ENCODE measurements around the gene IL1RAPL1.
A peak's percentile ranks its signal among the peaks of the same experiment; 100 is the strongest.

Gene IL1RAPL1

GRCh38 chrX:29434939-29435338 lies 847.7 kb downstream of the IL1RAPL1 start:
- ATAC-seq: no peak
- TF ChIP-seq ZNF8 (CRISPR knock-in tag; IDR thresholded peaks at IDR 0.05): peak; percentile 77
- no peak for TF ChIP-seq CREB5 (CRISPR knock-in tag; IDR thresholded peaks at IDR 0.05; ENCODE audit: low read depth)

DNA sequence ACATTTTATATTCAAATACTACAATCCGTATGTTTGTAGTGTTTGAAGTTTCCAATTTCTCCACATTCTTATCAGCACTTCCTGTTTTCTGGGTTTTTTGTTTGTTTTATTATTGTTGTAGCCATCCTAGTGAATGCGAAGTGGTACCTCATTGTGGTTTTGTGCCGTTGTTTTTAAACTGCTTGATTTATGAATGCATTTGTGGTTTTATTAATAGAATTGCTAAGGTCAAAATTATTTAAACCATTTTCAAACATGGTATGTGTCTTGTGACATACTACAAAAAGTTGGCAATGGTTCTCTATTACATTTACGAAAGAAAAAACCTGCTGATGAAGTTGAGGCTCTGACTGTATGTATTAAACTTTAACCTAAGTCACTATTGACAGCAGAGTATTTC lies 848.1 kb downstream of the IL1RAPL1 start:
- no peak for ATAC-seq
- TF ChIP-seq CSDC2 (CRISPR knock-in tag; IDR thresholded peaks at IDR 0.05): no peak
- TF ChIP-seq, protein P1, sequence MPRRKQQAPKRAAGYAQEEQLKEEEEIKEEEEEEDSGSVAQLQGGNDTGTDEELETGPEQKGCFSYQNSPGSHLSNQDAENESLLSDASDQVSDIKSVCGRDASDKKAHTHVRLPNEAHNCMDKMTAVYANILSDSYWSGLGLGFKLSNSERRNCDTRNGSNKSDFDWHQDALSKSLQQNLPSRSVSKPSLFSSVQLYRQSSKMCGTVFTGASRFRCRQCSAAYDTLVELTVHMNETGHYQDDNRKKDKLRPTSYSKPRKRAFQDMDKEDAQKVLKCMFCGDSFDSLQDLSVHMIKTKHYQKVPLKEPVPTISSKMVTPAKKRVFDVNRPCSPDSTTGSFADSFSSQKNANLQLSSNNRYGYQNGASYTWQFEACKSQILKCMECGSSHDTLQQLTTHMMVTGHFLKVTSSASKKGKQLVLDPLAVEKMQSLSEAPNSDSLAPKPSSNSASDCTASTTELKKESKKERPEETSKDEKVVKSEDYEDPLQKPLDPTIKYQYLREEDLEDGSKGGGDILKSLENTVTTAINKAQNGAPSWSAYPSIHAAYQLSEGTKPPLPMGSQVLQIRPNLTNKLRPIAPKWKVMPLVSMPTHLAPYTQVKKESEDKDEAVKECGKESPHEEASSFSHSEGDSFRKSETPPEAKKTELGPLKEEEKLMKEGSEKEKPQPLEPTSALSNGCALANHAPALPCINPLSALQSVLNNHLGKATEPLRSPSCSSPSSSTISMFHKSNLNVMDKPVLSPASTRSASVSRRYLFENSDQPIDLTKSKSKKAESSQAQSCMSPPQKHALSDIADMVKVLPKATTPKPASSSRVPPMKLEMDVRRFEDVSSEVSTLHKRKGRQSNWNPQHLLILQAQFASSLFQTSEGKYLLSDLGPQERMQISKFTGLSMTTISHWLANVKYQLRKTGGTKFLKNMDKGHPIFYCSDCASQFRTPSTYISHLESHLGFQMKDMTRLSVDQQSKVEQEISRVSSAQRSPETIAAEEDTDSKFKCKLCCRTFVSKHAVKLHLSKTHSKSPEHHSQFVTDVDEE (CRISPR knock-in tag; IDR thresholded peaks at IDR 0.05): no peak

DNA sequence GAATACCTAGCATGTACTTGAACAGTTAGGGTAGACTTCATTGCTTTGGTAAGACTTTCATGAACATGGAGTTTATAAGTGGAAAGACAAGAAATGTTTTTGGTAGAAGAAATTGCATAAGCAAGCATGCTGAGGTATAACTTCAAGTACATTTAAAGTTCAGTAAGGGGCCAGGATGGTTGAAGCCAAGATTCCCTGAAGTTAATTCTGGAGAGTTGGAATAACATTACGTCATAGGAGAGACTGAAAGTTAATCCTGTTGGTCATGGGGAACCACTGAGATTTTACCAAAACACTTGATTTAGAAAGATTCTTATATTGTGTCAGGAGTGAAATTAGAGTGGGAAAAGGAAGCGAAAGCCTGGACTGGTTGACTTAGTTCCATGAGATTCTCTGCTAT lies 860.6 kb downstream of the IL1RAPL1 start:
- ATAC-seq: no peak
- TF ChIP-seq PATZ1 (CRISPR knock-in tag; IDR thresholded peaks at IDR 0.05; ENCODE audit: borderline replicate concordance): no peak
- TF ChIP-seq OSR1 (CRISPR knock-in tag; IDR thresholded peaks at IDR 0.05): no peak
- TF ChIP-seq, protein P2, sequence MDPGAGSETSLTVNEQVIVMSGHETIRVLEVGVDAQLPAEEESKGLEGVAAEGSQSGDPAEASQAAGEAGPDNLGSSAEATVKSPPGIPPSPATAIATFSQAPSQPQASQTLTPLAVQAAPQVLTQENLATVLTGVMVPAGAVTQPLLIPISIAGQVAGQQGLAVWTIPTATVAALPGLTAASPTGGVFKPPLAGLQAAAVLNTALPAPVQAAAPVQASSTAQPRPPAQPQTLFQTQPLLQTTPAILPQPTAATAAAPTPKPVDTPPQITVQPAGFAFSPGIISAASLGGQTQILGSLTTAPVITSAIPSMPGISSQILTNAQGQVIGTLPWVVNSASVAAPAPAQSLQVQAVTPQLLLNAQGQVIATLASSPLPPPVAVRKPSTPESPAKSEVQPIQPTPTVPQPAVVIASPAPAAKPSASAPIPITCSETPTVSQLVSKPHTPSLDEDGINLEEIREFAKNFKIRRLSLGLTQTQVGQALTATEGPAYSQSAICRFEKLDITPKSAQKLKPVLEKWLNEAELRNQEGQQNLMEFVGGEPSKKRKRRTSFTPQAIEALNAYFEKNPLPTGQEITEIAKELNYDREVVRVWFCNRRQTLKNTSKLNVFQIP (CRISPR knock-in tag; IDR thresholded peaks at IDR 0.05; ENCODE audit: borderline replicate concordance, low read depth): no peak

DNA sequence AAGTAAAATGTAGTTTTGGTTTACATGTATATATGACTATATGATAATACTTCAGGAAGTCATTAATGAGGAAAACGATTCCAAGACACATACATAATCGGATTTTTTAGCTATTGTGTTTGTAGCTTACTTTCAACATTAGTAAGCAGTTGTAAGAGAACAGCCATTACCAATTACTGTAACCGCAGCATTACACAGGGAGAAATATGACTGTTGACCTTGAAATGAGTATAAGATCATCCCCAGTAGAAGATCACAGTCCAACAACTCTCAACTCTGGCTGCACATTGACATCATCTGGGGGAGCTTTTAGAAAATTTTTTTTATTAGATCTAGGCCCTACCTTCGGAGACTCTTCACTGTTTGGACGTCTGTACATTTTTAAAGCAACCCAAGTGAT lies 866.1 kb downstream of the IL1RAPL1 start:
- peak; percentile 57; the same call in 2 of the 3 replicates for ATAC-seq

More for the DNA sequence above, 866.1 kb downstream of the IL1RAPL1 start:
- TF ChIP-seq BACH2 (CRISPR knock-in tag; IDR thresholded peaks at IDR 0.05; ENCODE audit: borderline replicate concordance): no peak
- TF ChIP-seq CSDC2 (CRISPR knock-in tag; IDR thresholded peaks at IDR 0.05): no peak
- TF ChIP-seq GLIS3 (CRISPR knock-in tag; IDR thresholded peaks at IDR 0.05): no peak
- no peak for TF ChIP-seq RARB (CRISPR knock-in tag; IDR thresholded peaks at IDR 0.05)
- TF ChIP-seq, protein P2 (CRISPR knock-in tag; IDR thresholded peaks at IDR 0.05; ENCODE audit: borderline replicate concordance, low read depth): no peak
- no peak for TF ChIP-seq ZFP30 (CRISPR knock-in tag; IDR thresholded peaks at IDR 0.05)
- TF ChIP-seq, protein P1 (CRISPR knock-in tag; IDR thresholded peaks at IDR 0.05): no peak
- TF ChIP-seq ARNTL (CRISPR knock-in tag; IDR thresholded peaks at IDR 0.05; ENCODE audit: borderline replicate concordance, low read depth): no peak
- TF ChIP-seq SNAI2 (CRISPR knock-in tag; IDR thresholded peaks at IDR 0.05): no peak
- no peak for TF ChIP-seq ISL1 (CRISPR knock-in tag; IDR thresholded peaks at IDR 0.05)
- no peak for TF ChIP-seq OSR1 (CRISPR knock-in tag; IDR thresholded peaks at IDR 0.05)
- TF ChIP-seq TOX (CRISPR knock-in tag; IDR thresholded peaks at IDR 0.05; ENCODE audit: borderline replicate concordance): no peak
- no peak for TF ChIP-seq ESRRG (CRISPR knock-in tag; IDR thresholded peaks at IDR 0.05)
- no peak for TF ChIP-seq TCF4 (CRISPR knock-in tag; IDR thresholded peaks at IDR 0.05; ENCODE audit: borderline replicate concordance)
- TF ChIP-seq ZNF565 (CRISPR knock-in tag; conservative IDR thresholded peaks at IDR 0.05; ENCODE audit: low read depth): no peak
- TF ChIP-seq ZNF8 (CRISPR knock-in tag; IDR thresholded peaks at IDR 0.05): no peak

Measured in SK-N-SH treated with all-trans-retinoic acid at 6 μM for 48 hours (cell line).